Left renal cortex interstitium (tissue), 4 donors: Measurements from ENCODE around the gene SUSD6. TPM values are rescaled to one million over a fixed set of nuclear protein-coding genes. Genes with fewer than 3 reads are reported as not detected.

Source experiments
- DNase-seq, 4 donors: peaks; one replicate each; pipeline ENCODE4 v3.0.0-alpha.2; 2013; ENCODE audit warnings: low read depth in 4 of 4, low spot score in 2 of 4, missing footprints in 1 of 4
- polyA plus RNA-seq, 4 donors: library from polyadenylated mRNA; unstranded; fragments of 120-200 nt; gene quantifications; one replicate each; pipeline ENCODE4 v1.2.1, GENCODE V29; 2013; ENCODE audit not compliant: insufficient read length in 4 of 4

Gene SUSD6
- polyA plus RNA-seq, 4 donors, result 19.8 to 22.8 (median 21.1) TPM

DNA sequence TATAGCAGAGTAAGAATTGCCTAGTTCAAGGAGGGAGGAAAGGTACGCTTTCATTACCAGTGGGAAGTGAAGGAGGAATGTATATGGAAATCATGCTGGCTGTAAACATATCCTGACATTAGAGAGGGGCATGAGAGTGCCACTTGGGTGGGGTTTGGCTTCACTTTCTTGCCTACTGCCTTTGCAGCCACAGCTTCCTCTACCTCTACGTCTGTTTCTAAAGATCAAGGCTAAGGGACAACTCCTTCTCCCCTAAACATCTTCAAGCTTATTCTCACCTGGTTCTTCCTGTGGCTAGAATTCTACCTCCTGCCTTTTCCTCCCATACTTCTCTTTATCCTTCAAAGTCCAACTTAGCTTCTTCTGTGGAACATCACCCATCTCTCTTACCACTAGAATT, 58.0 kb downstream of the SUSD6 start:
- DNase-seq, result no peak

DNA sequence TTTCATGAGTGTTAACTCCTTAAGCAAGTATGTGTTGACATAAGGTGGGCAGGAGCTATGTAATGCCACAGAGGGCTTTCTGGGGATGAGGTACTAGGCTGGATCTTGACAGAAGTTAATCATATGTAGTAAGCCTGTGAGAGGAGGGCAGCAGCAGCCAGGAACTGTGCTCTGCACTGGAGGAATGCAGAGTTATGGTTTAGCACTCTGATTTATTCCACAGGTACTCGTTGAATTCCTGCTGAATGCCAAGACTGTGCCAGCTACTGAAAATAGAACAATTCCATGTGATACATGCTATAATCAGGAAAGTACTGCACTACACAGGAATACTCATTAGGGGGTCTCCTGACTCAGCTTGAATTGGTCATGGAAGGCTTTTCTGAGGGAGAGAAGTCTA, 58.7 kb downstream of the SUSD6 start:
- no peak for DNase-seq

DNA sequence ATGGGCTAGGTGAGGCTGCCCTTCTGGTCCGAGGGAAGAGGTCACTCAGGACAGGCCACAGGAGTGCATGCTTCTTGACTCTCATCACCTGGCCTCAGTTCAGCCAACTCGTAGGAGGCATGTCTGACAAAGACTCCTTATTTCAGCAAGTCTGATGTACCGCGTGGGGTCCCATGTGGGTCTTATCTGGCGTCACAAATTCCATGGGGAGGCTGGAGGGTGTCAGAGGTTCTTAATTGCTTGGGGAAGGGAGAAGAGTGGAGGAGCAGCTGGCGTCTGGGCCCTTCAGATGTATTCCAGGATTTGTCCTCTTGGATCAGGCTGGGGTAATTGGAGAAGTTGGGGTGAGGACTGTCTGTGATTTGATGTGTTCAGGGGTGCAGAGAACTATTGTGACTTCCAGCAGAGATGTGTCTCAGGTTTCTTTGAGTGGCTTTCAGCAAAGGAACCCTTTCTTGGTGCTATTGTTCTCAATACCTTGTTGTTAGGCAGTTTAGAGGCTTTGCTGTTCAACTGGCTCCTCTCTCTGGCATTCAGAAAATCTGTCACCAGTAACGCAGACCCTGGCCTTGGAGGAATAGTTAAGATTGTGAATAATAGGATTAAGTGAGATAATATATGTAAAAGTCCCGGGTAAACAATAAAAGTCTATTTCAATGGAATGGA, 60.1 kb downstream of the SUSD6 start:
- DNase-seq, result no peak

DNA sequence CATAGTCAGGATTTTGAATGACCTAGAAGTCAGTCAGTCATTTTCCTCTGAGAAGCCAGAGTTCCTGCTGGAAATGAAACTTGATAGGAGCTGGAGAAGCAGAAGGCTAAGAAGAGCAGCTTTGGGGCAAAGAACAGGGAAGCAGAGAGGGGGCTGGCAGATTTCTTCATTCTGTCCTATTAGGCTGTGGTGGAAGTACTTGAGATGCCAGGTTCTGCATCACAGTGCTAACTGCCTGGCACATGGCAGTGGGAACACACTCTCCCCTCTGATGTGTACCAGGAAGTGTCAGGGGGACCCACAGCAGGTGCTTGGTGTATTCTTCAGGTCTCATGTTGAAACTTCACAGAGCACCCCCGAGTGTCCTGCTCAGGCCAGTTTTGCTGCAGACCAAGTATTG, 61.0 kb downstream of the SUSD6 start:
- no peak for DNase-seq

DNA sequence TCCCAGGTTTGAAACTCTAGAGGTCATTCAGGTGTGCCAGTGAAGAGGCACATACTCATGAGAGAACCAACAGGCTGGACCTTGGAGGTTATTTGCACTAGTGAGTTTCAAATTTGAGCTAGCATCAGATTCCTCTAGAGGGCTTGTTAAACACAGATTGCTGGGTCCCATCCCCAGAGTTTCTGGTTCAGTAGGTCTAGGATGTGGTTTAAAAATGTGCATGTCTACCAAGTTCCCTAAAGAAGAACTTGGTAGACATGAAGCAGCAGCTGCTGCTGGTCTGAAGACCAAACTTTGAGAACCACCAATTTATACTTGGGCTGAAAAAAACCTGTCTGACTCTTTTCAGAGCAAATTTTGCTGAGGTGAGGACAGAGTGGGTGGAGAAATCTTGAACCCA, 61.7 kb downstream of the SUSD6 start:
- no peak for DNase-seq

DNA sequence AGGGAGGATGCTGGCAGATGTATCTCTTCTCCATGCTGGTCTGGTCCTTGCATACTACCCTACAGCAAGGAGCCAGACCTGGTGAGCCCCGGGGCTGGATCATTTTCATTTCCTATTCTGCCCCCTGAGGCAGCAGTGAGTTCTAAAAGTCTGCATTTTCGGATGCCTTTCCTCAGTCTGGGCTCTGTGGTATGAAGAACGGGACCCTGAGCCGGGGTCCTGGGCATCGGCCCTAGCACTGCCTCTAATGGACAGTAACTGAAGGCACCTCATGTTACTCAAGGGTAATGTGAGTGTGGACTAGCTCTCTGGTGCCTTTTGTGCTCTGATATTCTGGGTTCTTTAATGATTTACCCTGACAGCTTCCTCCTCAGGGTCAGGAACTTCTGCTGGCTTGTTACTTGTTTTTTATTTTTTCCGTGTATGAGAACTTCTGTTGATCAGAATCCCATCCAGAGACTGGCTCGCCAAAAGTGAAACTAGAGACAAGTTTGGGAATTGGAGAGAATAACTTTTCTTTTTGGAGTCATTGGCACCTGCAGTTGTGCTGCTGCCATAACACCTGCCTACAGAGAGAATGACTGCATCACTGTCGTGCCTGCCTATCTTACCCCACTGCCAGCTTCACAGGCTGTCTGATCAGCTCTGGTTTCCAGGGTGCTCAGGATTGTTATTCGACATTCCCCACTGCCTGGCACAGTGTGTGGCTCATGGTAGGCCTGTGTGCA, 62.3 kb downstream of the SUSD6 start:
- DNase-seq, result no peak

DNA sequence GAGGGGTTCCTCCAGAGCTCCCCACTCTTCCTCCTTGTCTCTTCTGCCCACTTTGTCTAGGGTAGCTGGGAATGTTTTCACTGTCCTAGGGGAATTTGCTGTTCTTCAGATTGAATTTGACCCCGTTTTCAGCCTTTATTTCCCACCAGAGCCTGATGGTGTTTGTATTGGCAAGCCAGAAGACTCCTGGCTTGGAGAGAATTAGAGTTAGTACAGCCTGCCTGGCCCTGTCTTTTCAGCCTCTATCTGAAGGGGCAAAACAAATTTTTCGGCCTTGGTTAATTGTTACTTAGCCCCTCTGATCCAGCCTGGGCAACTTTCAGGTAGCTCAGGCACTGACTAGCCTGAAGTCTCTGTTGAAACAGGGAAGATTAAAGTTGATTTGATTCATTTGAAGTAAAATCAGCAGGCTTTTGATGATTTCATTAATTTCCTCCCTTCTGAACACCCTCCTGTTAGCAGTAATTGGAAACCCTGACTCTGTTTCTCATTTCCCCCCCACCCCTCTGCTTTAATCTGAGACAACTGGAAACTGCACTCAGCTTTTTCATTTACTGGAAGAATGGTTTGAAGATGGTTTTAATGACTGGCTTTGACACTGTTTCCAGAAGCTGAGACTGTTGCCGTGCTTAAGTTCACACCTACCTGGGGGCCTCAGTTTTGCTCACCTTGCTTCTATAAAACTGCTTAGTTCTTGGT, 63.3 kb downstream of the SUSD6 start:
- DNase-seq, result no peak

DNA sequence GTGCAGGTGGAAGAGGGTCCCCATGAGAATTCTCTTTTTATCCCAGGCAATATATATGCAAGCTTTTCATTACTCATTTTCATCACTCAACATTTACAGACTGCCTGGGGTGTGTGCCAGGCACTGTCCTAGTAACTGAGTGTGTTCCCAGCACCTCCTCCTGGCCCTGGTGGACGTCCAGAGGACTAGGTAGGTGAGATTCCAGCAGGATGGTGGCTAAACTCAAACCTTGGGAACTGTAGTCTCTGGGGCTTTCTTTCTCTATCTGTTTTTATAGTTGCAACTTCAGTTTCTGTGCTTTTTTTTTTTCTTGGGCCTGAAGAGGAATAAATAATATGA, 63.8 kb downstream of the SUSD6 start:
- no peak for DNase-seq

DNA sequence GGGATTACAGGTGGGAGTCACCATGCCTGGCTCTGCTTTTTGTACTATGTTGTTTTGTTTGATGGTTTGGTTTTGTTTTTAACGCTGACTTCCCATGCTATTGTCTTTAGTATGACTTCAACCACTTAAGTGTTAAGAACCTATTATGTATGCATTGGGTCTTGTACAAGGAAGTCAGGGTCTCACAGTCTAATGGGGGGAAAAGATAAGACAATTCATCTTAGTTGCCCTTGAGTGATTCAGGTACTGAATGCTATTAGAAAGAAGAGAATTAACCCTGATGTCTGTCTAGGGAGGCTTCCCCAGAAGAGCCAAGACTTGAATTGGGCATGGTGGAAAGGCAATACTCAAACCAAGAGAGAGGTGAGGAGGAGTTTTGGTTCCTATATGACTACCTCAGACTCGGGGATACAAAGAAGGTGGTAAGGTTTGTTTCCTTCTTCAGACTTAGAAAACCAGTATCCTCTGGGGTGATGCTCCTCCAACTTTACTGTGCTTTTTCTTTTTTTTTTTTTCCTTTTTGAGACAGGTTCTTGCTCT, 64.6 kb downstream of the SUSD6 start:
- DNase-seq, result no peak

DNA sequence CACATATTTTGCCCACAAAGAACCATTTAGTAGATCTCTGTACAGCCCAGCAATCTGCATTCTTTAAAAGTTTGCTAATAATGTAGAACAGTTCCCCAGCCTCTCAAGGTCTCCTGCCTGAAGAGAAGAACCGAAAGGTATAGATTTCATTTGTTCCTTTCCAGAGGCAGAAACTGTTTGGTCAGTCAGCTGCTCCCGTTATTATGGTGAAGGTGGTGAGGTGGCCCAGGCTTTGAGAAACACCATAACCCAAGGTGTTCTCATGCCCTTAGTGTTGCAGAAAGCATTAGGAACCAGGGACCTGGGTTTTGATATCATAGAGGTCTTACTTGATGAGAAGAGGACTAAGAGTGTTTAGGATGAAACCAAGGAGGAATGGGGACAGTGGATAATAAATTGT, 65.3 kb downstream of the SUSD6 start:
- DNase-seq, result no peak

DNA sequence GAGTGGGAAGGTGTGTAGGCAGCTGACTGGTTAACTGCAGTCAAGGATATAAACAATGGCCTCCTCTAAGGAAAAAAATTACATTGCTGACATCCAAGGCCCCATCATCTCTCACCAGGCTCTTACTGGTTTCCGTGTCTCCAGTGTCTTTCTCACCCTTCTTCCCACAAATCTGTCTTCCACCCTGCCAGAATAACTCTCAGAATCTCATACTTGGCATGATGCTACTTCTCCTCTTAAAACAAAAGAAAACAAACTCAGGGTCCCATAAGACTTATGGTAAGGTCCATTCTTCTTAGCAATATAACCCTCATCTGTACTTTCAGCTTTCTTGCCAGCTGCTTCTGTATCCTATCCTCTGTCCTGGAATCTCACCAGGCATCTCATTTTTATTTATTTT, 68.9 kb downstream of the SUSD6 start:
- DNase-seq, result no peak

DNA sequence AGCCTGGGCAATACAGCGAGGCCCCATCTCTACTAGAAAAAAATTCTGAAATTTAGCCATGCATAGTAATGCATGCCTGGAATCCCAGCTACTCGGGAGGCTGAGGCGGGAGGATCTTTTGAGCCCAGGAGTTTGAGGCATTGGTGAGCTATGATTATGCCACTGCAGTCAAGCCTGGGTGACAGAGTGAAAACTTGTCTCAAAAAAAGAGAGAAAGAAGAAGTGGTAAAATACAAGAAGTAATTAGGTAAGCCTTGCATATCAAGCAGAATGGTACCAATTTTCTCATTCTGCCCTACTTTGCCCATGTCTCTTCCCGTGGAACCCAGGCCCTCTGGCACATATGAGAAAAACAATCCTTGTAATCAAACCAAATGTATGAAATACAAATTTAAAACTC, 70.7 kb downstream of the SUSD6 start:
- no peak for DNase-seq

DNA sequence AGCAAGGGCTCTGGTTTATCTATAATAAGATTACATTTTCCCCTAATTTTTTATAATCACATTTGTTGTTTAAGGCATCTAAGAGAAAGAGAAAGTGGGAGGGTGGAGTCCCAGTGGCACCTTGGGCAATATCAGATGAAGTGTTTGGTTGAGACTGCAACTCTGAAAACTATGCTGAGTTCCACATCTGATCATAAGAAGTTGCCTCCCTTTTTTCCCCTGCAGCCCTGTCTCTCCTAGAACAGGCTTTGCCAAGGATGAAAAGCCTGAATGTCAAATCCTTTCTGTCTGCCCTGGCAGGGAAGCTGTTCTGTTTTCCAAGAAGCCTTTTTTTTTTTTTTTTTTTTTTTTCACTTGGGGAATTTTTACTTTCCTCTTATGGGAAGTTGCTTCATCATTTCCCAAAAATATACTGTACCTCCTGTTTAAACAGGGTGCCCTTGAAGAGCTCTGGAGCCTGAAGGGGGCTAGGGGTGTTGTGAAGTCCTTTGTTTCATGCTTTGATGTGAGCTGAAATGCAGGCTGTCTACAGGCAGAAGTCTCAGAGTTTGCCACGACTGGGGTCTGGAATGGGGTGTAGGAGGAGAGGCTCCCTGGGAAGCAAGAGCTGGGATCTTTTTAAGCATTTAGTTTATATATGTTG, 71.3 kb downstream of the SUSD6 start:
- DNase-seq, result no peak

DNA sequence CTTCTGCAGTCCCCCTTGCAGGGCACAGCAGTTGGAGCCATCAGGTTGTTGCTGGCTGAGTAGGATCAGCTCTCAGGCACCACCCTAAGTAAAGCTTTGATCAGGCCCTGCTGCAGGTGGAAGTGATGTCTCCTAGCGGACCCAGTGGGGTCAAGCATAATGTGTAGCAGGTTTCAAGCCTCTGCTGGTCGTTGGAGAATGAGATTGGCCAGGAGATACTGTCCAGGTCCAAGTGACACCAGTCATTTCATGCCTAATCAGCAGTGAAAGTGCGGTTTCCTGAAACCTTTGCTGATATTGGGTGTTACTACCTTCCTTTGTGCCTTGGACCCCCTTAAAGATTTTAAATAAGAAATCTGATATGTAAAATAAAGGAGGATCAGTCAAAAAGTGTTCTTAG, 72.6 kb downstream of the SUSD6 start:
- no peak for DNase-seq

DNA sequence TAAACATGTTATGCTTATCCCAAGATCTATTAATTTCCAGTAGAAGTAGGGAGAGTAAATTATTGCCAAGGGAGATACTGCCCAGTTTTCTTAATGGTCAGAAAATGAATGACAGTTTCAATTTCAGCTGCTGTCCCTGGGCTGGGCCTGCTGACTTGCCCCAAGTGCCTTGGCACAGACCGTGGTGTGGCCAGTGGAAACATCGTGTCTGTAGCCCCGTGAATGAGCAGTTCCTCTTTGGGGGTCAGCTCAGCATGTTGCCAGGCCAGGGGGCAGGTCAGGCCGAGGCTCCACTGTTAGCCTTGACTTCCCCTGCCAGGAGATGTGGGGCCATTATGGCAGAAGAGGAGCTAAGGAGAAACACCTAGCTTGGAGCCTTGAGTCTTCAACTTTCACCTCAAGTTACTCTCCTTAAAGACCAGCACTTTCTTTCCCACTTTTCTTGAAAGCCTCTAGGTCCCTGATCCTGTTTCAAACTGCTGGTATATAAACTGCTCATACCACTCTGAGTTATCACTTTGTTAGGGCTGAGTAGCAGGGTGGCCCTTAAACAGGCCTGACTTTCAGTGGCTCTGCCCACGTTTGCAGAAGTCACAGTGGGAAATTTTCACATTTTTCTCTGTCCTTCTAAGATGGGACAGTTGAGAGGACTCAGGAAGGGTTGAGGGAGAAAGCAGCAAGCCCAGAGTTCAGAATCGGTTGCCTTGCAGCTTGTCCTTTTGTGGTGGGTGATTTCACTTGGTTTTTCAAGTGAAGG, 73.2 kb downstream of the SUSD6 start:
- no peak for DNase-seq

DNA sequence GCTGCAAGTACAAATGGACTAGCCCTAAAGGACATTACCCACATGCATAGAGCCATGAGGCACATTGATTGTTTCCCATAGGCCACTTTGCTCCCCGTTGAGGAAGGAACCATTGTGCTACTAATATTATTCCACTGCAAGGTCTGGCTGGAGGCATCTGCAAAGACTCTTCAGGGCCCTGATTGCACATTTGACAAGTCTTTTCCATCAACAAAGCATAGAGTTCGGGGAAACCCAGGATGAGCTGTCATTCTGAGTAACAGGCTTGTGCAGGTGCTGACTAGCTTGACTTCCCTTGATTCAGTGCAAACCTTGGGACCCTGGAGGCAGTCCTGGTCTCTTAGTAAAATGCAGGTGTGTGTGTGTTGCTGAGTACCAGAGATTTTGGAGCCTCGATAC, 73.8 kb downstream of the SUSD6 start:
- no peak for DNase-seq

DNA sequence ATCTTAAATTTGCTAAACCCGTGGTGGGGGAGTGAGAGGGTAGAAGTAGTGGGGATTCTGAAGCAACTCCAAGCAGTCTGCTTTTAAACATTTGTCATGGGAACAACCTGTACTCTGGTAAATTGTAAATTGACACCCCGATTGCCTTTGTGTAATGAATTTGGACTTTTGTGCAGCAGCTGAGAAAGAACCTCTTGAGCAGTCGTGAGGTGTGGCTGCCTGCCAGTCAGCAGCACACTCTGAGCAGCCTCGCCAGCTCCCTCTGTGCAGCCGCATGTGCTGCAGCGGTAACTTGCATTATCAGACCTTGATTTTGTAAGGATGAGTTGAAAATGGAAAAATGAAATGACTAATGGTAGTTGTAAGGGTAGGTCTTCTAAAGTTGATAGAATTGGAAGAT, 74.3 kb downstream of the SUSD6 start:
- no peak for DNase-seq

DNA sequence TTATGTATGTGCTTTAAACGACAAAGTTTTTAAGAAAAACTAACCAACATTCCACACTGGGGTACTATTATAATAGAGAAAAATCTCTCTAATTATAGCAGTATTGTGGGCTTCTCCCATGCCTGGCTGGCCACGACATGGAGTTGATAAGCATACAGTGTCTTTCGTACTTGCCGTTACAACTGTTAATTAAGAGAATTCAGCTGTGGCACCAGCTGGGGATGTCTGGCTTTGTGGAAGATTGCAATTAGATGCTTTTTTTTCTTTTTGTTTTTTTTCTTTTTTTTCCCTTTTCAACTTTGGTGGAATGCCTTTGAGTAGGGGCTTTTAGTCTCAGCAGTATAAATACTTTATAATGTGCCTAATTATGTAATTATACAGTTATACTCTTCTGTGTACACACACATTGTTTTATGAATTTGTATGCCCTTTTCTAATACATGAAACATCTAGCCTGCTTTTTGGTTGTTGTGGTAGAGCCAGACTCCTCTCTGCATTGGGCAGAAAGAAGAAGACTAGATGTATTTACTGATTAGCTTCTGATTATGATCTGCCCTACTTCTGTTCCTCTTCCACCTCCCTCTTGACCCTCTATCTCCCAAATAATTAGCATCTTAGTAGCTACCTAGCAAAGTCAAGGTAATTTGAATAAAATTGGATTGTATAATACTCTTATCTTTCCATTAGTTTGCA, 76.4 kb downstream of the SUSD6 start:
- DNase-seq, result no peak

DNA sequence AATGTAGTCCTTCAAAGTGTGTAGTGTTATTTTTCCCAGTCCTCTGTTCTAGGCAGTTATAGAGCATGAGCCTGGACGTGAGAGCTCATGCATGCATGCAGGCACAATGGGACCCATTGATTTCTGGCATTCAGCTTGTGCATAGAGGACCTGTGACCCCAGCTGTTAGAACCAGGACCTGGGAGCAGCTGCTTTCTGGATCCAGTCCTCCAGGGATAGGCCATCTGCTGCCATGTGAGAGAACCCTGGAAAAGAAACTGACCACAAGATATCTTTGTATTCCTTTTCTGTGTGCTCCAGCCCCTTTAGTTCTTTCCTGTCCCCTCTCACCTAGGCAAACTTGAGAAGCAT, 76.9 kb downstream of the SUSD6 start:
- DNase-seq, result no peak

DNA sequence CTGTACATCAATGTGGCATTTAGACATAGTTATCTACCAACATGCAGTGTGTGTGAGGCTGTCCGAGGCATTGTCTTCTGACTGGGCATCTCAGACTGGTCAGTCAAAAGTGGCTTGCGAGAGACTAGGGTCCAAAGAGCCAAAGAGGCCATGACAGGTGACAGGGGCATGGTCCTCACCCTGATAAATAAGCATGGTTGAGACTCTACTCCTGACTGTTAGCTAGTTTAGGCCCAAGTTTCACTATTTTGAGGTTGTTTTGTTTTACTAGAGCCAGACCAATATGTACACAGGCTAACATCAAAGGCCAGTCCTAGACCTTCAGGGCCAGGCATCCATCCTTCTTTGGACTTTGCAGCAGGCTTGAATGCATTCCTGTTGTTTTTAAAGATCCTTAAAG, 78.6 kb downstream of the SUSD6 start:
- DNase-seq, result no peak
